Measurements from ENCODE around the gene TMPRSS12. TPM values are rescaled to one million over a fixed set of nuclear protein-coding genes. Genes with fewer than 3 reads are reported as not detected.
A peak's percentile ranks its signal among the peaks of the same experiment; 100 is the strongest.

The TMPRSS12 gene
- total and polyA plus RNA-seq, 9 of the 15 experiments (the other 6 are each of a cell fraction or from before 2014, with no cell fraction given) = 0.04 TPM; not detected in 8

DNA sequence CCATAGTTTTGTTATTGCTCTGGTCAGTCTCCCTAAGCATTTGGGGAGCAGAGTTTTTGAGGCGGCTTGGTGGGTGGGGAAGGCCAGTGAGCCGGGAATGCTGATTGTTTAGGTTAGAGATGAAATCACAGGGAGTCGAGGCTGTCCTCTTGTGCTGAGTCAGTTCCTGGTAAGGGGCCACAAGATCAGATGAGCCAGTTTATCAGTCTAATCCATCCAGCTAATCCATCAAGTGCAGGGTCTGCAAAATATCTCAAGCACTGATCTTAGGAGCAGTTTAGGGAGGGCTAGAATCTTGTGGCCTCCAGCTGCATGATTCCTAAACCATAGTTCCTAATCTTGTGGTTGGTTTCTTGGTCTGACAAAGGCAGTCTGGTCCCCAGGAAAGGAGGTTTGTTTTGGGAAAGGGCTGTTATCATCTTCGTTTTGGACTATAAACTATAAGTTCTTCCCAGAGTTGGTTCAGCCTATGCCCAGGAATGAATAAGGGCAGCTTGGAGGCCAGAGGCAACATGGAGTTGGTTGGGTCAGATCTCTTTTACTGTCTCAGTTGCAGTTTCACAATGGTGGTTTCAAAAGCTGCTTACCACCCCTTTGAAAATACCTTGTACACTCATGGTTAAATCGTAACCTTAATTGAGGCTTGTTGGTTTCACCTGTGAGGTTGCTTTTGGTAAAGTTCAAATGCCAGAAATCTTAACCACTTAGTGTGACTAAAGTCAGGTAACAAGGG, 76.0 kb downstream of the TMPRSS12 start (continued):
- TF ChIP-seq, protein P1, sequence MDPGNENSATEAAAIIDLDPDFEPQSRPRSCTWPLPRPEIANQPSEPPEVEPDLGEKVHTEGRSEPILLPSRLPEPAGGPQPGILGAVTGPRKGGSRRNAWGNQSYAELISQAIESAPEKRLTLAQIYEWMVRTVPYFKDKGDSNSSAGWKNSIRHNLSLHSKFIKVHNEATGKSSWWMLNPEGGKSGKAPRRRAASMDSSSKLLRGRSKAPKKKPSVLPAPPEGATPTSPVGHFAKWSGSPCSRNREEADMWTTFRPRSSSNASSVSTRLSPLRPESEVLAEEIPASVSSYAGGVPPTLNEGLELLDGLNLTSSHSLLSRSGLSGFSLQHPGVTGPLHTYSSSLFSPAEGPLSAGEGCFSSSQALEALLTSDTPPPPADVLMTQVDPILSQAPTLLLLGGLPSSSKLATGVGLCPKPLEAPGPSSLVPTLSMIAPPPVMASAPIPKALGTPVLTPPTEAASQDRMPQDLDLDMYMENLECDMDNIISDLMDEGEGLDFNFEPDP (CRISPR knock-in tag; IDR thresholded peaks at IDR 0.05) = no peak
- TF ChIP-seq ZNF507 (tag; conservative IDR thresholded peaks at IDR 0.05) (no peak), ZNF512 (tag; IDR thresholded peaks at IDR 0.05) (no peak), ZNF408 (CRISPR knock-in tag; IDR thresholded peaks at IDR 0.05; ENCODE audit: low read depth) (no peak), TEAD4 (IDR thresholded peaks at IDR 0.05; ENCODE audit: low read length) (peak; percentile 55; the same call in 1 of the 2 replicates), TEAD4 (CRISPR knock-in tag; IDR thresholded peaks at IDR 0.05; ENCODE audit: borderline replicate concordance) (no peak), POLR2G (IDR thresholded peaks at IDR 0.05; ENCODE audit: low read depth, low read length) (no peak), ZNF717 (CRISPR knock-in tag; IDR thresholded peaks at IDR 0.05) (no peak), POLR2AphosphoS2 (IDR thresholded peaks at IDR 0.05; ENCODE audit: low read length) (no peak), RBM22 (IDR thresholded peaks at IDR 0.05; ENCODE audit: low read depth, low read length, poor library complexity, severe bottlenecking) (no peak), PRMT5 (CRISPR knock-in tag; IDR thresholded peaks at IDR 0.05) (no peak), ZNF143 (CRISPR knock-in tag; IDR thresholded peaks at IDR 0.05) (no peak), ZNF121 (CRISPR knock-in tag; conservative IDR thresholded peaks at IDR 0.05) (no peak), BRD4 (IDR thresholded peaks at IDR 0.05) (no peak), ZBTB17 (CRISPR knock-in tag; IDR thresholded peaks at IDR 0.05) (no peak), THRAP3 (IDR thresholded peaks at IDR 0.05; ENCODE audit: borderline replicate concordance) (no peak), COPS2 (conservative IDR thresholded peaks at IDR 0.05) (no peak), ZKSCAN1 (IDR thresholded peaks at IDR 0.05; ENCODE audit: low read depth, low read length) (no peak)
- TF ChIP-seq, protein P2, sequence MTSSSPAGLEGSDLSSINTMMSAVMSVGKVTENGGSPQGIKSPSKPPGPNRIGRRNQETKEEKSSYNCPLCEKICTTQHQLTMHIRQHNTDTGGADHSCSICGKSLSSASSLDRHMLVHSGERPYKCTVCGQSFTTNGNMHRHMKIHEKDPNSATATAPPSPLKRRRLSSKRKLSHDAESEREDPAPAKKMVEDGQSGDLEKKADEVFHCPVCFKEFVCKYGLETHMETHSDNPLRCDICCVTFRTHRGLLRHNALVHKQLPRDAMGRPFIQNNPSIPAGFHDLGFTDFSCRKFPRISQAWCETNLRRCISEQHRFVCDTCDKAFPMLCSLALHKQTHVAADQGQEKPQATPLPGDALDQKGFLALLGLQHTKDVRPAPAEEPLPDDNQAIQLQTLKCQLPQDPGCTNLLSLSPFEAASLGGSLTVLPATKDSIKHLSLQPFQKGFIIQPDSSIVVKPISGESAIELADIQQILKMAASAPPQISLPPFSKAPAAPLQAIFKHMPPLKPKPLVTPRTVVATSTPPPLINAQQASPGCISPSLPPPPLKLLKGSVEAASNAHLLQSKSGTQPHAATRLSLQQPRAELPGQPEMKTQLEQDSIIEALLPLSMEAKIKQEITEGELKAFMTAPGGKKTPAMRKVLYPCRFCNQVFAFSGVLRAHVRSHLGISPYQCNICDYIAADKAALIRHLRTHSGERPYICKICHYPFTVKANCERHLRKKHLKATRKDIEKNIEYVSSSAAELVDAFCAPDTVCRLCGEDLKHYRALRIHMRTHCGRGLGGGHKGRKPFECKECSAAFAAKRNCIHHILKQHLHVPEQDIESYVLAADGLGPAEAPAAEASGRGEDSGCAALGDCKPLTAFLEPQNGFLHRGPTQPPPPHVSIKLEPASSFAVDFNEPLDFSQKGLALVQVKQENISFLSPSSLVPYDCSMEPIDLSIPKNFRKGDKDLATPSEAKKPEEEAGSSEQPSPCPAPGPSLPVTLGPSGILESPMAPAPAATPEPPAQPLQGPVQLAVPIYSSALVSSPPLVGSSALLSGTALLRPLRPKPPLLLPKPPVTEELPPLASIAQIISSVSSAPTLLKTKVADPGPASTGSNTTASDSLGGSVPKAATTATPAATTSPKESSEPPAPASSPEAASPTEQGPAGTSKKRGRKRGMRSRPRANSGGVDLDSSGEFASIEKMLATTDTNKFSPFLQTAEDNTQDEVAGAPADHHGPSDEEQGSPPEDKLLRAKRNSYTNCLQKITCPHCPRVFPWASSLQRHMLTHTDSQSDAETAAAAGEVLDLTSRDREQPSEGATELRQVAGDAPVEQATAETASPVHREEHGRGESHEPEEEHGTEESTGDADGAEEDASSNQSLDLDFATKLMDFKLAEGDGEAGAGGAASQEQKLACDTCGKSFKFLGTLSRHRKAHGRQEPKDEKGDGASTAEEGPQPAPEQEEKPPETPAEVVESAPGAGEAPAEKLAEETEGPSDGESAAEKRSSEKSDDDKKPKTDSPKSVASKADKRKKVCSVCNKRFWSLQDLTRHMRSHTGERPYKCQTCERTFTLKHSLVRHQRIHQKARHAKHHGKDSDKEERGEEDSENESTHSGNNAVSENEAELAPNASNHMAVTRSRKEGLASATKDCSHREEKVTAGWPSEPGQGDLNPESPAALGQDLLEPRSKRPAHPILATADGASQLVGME (CRISPR knock-in tag; IDR thresholded peaks at IDR 0.05) = no peak
- TF ChIP-seq, protein P3, sequence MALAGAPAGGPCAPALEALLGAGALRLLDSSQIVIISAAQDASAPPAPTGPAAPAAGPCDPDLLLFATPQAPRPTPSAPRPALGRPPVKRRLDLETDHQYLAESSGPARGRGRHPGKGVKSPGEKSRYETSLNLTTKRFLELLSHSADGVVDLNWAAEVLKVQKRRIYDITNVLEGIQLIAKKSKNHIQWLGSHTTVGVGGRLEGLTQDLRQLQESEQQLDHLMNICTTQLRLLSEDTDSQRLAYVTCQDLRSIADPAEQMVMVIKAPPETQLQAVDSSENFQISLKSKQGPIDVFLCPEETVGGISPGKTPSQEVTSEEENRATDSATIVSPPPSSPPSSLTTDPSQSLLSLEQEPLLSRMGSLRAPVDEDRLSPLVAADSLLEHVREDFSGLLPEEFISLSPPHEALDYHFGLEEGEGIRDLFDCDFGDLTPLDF (CRISPR knock-in tag; IDR thresholded peaks at IDR 0.05) = no peak
